Neutrophil (primary cell): ENCODE measurements around the gene RAPGEF5.

Source experiments
- H3K27ac ChIP-seq: fragments of 200-600 bp; sonication (generic); 2 replicates; pipeline ENCODE4 v1.5.1; 2016; ENCODE audit warnings: mild to moderate bottlenecking, moderate library complexity
- H3K27me3 ChIP-seq: fragments of 200-600 bp; sonication (generic); 2 replicates; pipeline ENCODE4 v1.6.0; 2016; ENCODE audit warnings: mild to moderate bottlenecking
- H3K36me3 ChIP-seq: fragments of 200-600 bp; sonication (generic); 2 replicates; pipeline ENCODE4 v1.5.1; 2017
- H3K4me1 ChIP-seq, 2 experiments: fragments of 200-600 bp in 1 of 2; sonication (generic) in 1 of 2; 1 replicate in 1 of 2; 2 replicates in 1 of 2; pipeline versions ENCODE4 v1.5.1 to v1.6.1; 2013 to 2016; ENCODE audit warnings: low read depth in 1 of 2, low read length in 1 of 2, mild to moderate bottlenecking in 1 of 2, moderate library complexity in 1 of 2; ENCODE audit not compliant: control insufficient read depth in 1 of 2, insufficient read depth in 1 of 2
- H3K4me3 ChIP-seq, 2 experiments: fragments of 200-600 bp in 1 of 2; sonication (generic) in 1 of 2; 1 replicate in 1 of 2; 2 replicates in 1 of 2; pipeline ENCODE4 v1.5.1; 2013 to 2016; ENCODE audit warnings: low read depth in 1 of 2, low read length in 1 of 2, mild to moderate bottlenecking in 1 of 2, moderate library complexity in 1 of 2
- H3K9me3 ChIP-seq: fragments of 200-600 bp; sonication (generic); 2 replicates; pipeline ENCODE4 v1.5.1; 2016
- TF ChIP-seq, protein P1 (sequence below): fragments of 200-600 bp; sonication (generic); IDR thresholded peaks from 2 replicates; pipeline ENCODE4 v1.5.1; 2016; ENCODE audit warnings: antibody characterized with exemption

RAPGEF5 gene

DNA sequence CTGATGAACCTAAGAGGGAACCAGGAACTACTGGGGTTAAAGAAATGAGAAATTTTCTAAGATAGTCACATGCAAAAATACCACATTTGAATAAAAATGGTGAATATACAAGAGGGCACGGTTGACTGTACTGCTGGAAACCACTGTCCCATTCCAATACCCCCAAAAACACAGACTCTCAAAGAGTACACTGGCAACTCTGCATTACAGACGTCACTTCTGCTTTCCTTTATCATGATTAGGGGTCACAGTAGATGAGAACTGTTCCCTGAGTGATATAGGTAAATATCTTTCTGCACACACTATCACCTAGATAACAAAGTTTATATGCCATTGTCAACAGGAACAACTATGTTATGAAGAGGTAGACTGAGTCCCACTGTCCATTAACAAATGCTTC lies 69.5 kb downstream of the RAPGEF5 start:
- H3K4me1 ChIP-seq: no peaks in the 10 kb centered on the region
- no peak overlapping the region for H3K27ac ChIP-seq
- no peaks in the 10 kb centered on the region for H3K36me3 ChIP-seq
- TF ChIP-seq, protein P1, sequence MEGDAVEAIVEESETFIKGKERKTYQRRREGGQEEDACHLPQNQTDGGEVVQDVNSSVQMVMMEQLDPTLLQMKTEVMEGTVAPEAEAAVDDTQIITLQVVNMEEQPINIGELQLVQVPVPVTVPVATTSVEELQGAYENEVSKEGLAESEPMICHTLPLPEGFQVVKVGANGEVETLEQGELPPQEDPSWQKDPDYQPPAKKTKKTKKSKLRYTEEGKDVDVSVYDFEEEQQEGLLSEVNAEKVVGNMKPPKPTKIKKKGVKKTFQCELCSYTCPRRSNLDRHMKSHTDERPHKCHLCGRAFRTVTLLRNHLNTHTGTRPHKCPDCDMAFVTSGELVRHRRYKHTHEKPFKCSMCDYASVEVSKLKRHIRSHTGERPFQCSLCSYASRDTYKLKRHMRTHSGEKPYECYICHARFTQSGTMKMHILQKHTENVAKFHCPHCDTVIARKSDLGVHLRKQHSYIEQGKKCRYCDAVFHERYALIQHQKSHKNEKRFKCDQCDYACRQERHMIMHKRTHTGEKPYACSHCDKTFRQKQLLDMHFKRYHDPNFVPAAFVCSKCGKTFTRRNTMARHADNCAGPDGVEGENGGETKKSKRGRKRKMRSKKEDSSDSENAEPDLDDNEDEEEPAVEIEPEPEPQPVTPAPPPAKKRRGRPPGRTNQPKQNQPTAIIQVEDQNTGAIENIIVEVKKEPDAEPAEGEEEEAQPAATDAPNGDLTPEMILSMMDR: no peak
- no peaks in the 10 kb centered on the region for H3K27me3 ChIP-seq
- H3K4me3 ChIP-seq: no peak overlapping the region
- no peaks in the 10 kb centered on the region for H3K9me3 ChIP-seq

DNA sequence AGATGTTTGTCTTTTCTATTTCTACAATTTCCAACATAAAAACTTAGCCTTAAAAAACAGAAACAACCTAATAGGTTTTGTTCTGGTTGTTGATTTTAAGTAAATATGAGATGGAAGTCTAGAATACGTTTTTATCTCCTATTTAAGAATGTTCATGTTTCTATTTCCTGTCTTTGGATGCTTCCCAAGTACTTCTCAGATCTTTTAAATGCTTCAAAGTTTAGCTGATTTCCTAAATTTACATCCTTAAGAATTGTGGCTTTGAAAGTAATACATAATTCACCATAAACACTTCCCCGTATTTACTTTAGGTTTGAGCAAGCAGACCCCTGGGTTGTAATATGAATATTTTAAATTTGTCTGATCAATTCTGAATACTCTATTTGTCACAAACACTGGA lies 70.5 kb downstream of the RAPGEF5 start:
- H3K27ac ChIP-seq: no peak overlapping the region
- no peaks in the 10 kb centered on the region for H3K36me3 ChIP-seq
- H3K4me1 ChIP-seq: no peaks in the 10 kb centered on the region
- TF ChIP-seq, protein P1: no peak
- no peaks in the 10 kb centered on the region for H3K9me3 ChIP-seq
- H3K27me3 ChIP-seq: no peaks in the 10 kb centered on the region
- no peak overlapping the region for H3K4me3 ChIP-seq

DNA sequence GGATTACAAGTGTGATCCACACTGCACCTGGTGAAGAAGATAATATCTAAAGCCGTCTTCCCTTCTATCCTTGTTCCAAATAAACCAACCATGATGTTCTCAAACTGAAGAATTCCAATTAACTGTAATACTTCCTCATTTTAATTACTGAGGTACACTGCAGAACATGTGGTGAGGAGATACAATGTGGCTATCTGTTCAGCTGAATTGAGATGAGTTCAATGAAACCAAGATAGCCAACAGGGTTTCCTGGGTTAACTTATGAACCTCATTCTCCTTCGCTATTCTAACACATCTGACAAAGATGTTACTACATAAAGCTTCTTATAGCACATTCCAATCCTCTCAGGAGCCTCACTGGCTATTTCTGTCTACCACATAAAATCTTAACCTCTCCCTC lies 75.5 kb downstream of the RAPGEF5 start:
- no peaks in the 10 kb centered on the region for H3K36me3 ChIP-seq
- no peak overlapping the region for H3K4me3 ChIP-seq
- no peaks in the 10 kb centered on the region for H3K27me3 ChIP-seq
- no peaks in the 10 kb centered on the region for H3K9me3 ChIP-seq
- TF ChIP-seq, protein P1: no peak
- no peak overlapping the region for H3K27ac ChIP-seq
- H3K4me1 ChIP-seq: no peaks in the 10 kb centered on the region

DNA sequence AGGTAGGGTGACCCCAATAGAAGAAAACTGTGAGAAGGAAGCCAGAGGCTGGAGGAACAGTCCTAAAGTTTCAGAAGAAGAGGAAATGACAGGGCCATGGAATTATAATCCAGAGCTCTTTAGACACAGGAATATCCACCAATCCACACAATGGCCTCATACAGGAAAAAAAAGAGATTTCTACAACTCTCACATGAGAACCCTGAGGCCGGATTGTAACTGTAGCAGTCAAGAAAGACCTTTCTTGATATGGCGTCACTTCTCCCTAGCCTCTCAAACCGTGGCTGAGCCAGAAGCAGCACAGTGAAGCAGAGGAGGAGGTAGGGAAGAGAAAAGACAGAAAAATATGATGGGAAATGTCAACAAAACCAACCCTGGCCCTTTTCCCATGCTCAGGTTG lies 76.9 kb downstream of the RAPGEF5 start:
- Histone ChIP-seq H3K36me3 (no peaks in the 10 kb centered on the region), H3K4me3 (no peak overlapping the region), H3K4me1 (no peaks in the 10 kb centered on the region), H3K27me3 (no peaks in the 10 kb centered on the region), H3K9me3 (no peaks in the 10 kb centered on the region), H3K27ac (no peak overlapping the region)
- TF ChIP-seq, protein P1: no peak

DNA sequence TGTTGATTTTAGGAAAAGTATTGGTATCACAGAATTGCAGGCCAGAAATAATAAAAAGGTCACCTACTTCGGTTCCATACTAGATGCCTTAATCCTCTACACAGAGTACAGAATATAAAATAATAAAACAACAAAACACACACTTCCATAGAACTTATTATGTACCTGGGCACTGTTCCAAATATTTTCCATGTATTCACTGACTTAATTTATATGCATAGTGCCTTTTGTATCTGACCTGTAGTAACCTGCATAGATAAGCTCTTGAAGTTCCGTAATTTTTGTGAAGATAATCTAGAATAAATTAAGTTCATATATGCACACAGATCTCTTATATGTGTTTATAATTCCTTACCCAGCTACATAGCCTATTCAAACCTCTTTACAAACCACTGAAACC lies 78.3 kb downstream of the RAPGEF5 start:
- Histone ChIP-seq H3K9me3 (no peaks in the 10 kb centered on the region), H3K27me3 (no peaks in the 10 kb centered on the region), H3K36me3 (no peaks in the 10 kb centered on the region), H3K4me3 (no peak overlapping the region), H3K4me1 (no peaks in the 10 kb centered on the region), H3K27ac (no peak overlapping the region)
- TF ChIP-seq, protein P1: no peak

DNA sequence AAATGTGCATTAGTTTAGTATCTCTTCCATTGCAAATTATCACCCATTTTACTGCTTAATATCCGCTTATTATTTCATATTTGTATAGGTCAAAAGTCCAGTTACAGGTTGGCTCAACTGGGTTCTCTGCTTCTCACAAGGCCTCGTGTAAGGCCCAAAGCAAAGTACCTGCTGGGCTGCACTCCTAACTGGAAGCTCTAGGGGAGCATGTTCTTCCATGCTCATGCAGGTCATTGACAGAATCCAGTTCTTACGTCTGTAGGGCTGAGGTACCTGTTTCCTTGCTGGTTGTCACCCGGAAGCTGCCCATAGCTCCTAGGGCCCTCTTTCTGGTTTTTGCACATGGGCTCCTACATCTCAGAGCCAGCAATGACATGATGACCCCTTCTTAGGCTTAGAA lies 79.6 kb downstream of the RAPGEF5 start:
- Histone ChIP-seq H3K9me3 (no peaks in the 10 kb centered on the region), H3K36me3 (no peaks in the 10 kb centered on the region), H3K4me1 (no peaks in the 10 kb centered on the region), H3K27ac (no peak overlapping the region), H3K4me3 (no peak overlapping the region), H3K27me3 (no peaks in the 10 kb centered on the region)
- TF ChIP-seq, protein P1: no peak
